HG02763 (cell line): ENCODE measurements around the gene MGLL.

Source experiments
- ATAC-seq: cut with Tn5 transposase; IDR thresholded peaks from one replicate; pipeline ENCODE4 v1.9.1; 2021; ENCODE audit warnings: mild to moderate bottlenecking, moderate library complexity; ENCODE audit not compliant: unreplicated experiment

Gene MGLL

DNA sequence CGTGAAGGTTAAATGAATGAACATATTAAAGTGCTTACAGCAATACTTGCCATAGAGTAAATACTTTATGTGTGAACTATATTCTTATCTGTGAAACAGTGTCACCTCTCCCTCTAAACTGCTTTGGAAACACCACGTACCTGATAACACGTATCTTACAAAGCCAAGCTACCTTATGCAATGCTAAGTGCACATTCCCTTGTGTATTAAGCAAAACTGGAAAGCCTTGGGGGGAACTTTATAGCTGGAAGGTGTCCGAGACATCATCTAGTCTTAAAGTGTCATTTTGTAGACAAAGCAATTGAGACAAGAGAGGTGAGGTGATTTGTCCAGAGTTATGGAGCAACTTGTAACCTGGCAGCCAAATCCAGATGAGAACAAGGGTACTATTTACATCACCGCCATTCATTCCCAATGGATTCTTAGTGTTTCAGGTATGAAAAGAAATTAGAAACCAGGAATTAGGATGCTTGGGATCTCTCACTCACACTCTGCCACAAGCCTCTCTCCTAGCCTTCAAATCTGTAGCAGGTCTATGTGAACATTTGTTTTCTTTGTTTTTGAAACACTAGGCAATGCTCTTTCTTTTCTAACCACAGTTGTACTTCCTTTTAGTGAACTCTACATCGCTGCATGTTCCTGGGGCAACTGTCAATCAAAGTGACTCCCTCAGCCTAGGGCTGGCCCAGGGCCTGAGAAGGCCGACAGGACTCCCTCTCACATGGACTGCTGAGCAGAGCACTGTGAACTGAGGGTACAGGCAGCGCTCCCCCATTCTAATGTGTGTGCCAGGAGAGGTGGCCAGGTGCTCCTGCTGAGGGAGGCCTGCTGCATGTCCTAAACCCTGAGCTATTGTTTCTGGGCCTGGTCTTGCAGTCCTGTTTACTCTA lies 13.9 kb upstream of the MGLL start:
- peak; percentile 78 for ATAC-seq

DNA sequence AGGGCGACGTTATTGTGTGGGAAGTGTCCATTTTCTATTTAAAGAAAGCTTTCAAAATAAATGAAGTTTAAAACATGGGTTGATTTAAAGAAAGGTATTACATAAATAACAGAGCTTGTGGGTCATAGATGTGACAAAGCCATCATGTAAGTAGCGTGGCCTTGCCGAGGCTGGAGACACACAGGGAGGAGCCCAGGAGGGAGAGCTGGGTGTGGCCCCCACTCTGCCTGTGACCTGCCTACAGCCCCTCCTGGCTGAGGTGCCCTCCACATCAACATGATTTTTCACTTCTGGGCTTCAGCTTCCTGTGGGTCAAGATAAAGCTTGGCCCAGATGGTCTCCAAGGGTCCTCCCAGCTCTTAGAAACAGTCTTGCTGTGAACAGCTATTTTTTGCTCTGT lies 12.5 kb upstream of the MGLL start:
- peak; percentile 18 for ATAC-seq

- no peak for ATAC-seq
Measured at GRCh38 chr3:127833281-127834032, 11.1 kb upstream of the MGLL start.

DNA sequence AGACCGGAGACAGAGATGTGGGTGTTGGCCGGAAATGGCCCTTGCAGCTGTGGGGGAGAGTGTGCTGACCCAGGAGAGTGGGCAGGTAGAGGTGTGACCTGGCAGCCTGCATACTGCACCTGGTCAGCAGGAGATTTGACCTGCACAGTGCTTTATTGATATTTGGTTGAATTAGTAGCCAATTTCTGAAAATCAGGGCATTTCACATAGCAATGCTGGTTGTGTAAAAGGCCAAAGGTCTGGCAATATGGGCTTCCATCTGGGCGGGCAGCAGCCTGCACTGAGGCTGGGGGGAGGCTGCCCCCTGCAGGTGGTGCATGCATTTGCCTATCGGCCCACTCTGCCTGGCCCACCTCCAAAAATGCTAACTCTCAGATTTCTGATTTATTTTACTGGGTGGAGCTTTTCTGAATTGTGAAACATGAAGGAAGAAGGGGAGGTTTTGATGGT lies 9.4 kb upstream of the MGLL start:
- ATAC-seq = no peak

- no peak for ATAC-seq
Measured at GRCh38 chr3:127829537-127829936, 7.2 kb upstream of the MGLL start.

GRCh38 chr3:127827808-127828207 lies 5.5 kb upstream of the MGLL start:
- no peak for ATAC-seq

GRCh38 chr3:127825756-127826155 lies 3.4 kb upstream of the MGLL start:
- no peak for ATAC-seq

- no peak for ATAC-seq
Measured at GRCh38 chr3:127824151-127824825, 2.0 kb upstream of the MGLL start.

DNA sequence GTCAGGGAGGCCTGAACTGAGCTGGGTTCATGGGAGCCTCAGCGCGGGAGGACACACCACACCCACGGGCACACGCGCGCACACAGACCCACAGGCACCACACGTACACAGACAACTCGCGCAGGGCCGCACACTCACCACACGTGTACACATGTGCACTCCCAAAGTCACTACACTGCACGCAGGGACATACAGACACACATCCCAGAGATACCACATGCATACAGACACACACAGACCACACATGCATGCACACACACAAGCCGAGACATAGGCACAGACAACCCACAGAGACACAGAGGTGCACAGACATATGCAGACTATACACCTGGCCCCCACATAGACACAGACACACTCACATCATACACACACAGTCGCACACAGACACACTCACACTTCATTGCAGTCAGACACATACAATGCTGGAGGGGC lies 1.1 kb upstream of the MGLL start:
- no peak for ATAC-seq

GRCh38 chr3:127822682-127823425 lies 539 bp upstream of the MGLL start:
- no peak for ATAC-seq

DNA sequence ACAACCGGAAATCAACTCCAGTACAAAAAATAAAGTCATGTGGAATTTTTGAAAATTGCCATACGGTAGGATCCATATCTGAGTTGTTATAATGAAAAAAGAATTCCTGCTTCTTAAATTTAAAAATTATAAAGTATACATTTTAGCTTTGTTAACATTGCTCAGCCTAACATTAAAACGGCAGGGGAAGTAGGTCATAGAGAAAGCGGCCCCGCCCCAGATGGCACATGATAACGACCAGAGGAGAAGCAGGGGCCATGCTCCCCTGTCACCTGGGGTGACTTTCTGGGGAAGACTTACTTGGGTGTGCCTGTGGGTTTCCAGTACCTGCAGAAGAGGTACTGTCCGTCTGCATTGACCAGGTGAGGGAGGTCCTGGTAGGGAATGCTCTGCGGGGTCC lies 921 bp downstream of the MGLL start:
- ATAC-seq = no peak

DNA sequence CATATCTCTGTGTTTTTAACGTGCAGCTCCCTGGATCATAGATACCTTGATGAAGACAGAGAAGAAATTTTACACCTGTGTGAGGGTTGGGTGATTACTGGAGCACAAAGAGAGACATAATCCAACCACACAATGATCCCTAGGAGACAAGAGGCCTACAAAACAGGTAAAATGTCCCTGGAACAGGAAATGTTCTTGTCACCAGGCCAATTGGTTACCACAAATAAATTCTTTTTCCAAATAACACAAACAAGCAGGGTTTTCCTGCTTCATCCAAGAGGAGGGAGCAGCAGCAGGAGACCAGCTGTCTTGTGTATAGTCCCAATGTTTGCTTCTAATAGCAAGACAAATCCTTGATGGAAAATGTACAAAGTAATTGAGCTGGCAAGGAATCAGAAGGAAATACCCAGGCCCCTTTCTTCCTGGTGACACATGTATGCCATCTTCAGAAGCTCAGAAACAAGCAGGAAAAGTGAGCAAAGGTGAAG lies 1.4 kb downstream of the MGLL start:
- no peak for ATAC-seq

DNA sequence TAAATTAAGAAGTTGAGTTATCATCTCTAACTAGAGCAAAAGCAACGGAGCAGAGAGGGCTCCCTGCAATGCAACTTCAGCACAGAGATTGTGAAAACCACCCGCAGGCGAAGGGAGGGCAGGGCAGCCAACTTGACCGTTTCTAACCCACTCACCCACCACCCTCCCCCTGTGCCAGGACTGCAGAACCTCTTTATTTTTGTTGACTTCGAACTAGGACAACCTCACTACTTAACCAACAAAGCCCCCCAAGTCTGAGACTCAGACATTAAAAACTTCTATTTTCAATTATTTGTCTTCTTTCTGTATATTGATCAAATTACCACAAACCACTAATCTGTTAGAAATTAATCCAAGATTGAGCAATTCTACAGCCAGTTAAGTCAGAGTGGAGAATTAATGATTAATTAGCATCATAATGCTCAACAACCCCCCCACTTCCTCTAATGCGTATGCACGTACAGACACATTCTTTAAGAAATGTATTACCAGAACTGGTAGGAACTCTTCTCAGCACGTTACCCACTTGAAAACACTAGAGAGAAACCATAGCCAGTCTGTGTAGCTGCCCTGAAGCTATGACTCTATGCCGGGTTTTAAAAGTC lies 2.0 kb downstream of the MGLL start:
- no peak for ATAC-seq

DNA sequence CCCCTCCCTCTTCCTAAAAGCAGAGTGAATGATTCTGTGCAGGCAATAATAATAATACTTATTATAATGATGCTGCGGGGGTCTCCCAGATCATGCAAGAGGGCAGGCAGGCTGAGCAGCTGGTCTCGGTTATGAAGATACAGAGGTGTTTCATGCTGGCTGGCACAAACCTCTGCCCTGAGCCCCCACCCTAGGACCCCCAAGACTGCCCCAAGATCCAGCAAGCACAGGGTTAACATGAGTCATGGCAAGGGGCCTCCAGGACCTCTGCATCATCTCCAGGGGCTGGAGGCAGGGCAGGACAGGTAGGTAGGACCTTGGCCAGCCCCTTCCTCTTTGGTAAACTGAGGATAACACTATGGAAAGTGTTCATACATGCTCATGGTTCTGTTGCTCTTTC lies 2.7 kb downstream of the MGLL start:
- ATAC-seq = no peak

- ATAC-seq = no peak
Measured at GRCh38 chr3:127819086-127819485, 3.2 kb downstream of the MGLL start.

GRCh38 chr3:127817406-127817841 lies 4.9 kb downstream of the MGLL start:
- no peak for ATAC-seq

DNA sequence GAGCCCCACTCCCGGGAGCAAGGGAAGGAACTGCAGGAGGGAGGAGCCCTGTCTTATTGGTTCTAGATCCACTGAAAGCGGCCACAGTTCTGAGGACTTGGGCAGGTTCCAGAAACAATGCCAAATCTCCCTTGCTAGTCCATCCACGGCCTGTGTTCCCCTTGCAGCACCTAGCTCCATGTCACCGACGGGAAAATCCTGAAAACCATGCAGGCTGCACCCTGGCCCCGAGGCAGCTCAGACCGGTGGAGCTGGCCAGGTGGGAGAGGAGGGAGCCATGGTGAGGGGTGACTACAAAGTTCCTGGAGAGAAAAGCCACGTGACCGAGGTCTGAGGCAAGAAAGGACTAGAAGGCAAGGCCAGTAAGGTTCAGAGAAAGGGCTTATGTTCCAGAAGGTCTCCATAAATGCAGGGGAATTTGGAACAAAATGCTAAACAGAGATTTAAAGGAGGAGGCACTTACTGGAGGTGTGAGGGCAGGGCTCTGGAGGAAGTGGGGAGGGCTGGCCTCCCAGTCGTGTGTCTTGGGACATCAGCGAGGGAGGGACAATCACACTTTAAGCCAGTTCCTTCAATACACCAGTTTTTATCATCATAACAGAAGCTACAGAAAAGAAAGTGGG lies 5.4 kb downstream of the MGLL start:
- ATAC-seq = no peak

DNA sequence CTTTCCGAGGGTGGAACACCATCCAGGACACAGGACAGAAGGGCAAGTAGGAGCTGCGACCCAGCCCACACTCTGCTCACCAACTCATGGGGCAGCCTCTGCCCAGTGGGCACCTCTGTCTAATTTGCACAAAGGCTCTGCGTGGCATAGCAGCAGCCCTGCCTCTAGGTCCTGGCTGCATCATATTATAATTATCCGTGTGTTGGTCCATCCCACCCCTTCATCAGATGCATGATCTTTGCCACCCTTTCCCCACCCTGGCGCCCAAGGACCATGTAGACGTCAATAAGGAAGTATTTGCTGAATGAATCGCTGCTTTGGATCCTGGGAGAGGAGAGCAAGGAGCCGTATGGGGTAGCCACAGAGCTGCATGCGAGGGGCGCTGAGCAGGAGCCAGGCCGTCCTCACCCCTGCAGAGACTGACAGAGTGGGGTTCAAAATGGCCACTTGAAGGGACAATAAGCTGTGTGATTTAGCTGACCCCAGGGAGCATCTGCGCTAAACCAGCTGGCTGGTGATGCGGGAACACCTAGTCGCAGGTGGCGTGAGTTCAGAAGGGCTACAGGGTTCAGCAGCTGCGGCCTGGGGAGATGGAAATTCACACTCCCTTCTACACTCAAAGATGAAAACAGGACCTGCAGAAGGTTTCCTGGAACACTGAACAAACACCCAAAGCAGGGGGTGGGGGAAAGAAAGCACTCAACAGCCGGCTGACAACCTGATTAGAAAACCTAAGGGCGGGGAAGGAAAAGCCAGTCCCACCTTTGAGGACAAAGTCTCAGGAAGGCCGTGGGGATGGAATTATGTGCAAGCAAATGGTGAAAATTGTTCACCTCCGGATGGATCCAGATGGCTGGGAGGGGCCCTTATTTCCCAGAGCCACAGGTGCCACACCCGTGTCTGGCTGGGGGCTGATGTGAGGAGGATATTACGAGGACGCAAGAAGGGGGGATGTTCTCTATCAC lies 6.4 kb downstream of the MGLL start:
- ATAC-seq = no peak

- no peak for ATAC-seq
Measured at GRCh38 chr3:127815001-127815400, 7.3 kb downstream of the MGLL start.
